B cell (primary cell): ENCODE results near the gene CTNNB1. TPM values are rescaled to one million over a fixed set of nuclear protein-coding genes. Genes with fewer than 3 reads are reported as not detected.

Source experiments
- ATAC-seq: fragments of 200-7000 bp; cut with Tn5 transposase; one replicate; pipeline ENCODE4 v1.10.0; 2021; ENCODE audit warnings: low read depth, mild to moderate bottlenecking, moderate number of reproducible peaks, moderate library complexity
- CTCF ChIA-PET: fragments of 350-600 bp; sonication (Branson Sonifier 250); formaldehyde crosslinking; loops from one replicate; lab custom pipeline; 2021; ENCODE audit warnings: antibody characterized with exemption, inconsistent platforms; lab: Charles Lee
- POLR2A ChIA-PET: fragments of 350-600 bp; sonication (Branson Sonifier 250); formaldehyde crosslinking; loops from one replicate; lab custom pipeline; 2021; ENCODE audit warnings: antibody characterized with exemption; lab: Charles Lee
- DNase-seq: peaks from one replicate; pipeline ENCODE4 v3.0.0; 2013
- H2AFZ ChIP-seq: 2 replicates; pipeline ENCODE4 v1.6.1; 2012; ENCODE audit warnings: mild to moderate bottlenecking, low read depth, low read length; ENCODE audit not compliant: insufficient read depth, poor library complexity, severe bottlenecking
- H3K27ac ChIP-seq, 2 donors: 1 replicate in 1 of 2; 2 replicates in 1 of 2; pipeline ENCODE4 v1.5.1; 2012 to 2013; ENCODE audit warnings: low read length in 2 of 2, mild to moderate bottlenecking in 2 of 2, moderate library complexity in 1 of 2
- H3K27me3 ChIP-seq, 4 experiments: fragments of 200-600 bp in 1 of 4; sonication (generic) in 1 of 4; replicated peaks in 1 of 4; 1 replicate in 2 of 4; 2 replicates in 2 of 4; pipeline versions ENCODE4 v1.6.1 to v1.7.0; 2013 to 2016; ENCODE audit warnings: low read length in 3 of 4, mild to moderate bottlenecking in 2 of 4, mixed read lengths in 1 of 4, moderate library complexity in 1 of 4; ENCODE audit not compliant: insufficient read depth in 4 of 4, control insufficient read depth in 3 of 4; ENCODE audit errors: control extremely low read depth in 1 of 4
- H3K36me3 ChIP-seq, 2 experiments: replicated peaks in 1 of 2; 1 replicate in 1 of 2; 2 replicates in 1 of 2; pipeline versions ENCODE4 v1.6.1 to v1.7.1; 2013; ENCODE audit warnings: low read length in 1 of 2; ENCODE audit not compliant: insufficient read depth in 2 of 2, control insufficient read depth in 1 of 2; ENCODE audit errors: control extremely low read depth in 1 of 2, extremely low read depth in 1 of 2
- H3K4me1 ChIP-seq, 2 donors: fragments of 200-600 bp in 1 of 2; sonication (generic) in 1 of 2; 1 replicate in 1 of 2; 2 replicates in 1 of 2; pipeline versions ENCODE4 v1.5.1 to v1.6.1; 2013 to 2017; ENCODE audit warnings: low read length in 2 of 2; ENCODE audit not compliant: control insufficient read depth in 2 of 2, insufficient read depth in 2 of 2
- H3K4me2 ChIP-seq: replicated peaks from 2 replicates; pipeline ENCODE3; 2012; ENCODE audit warnings: mild to moderate bottlenecking, low read depth, low read length; ENCODE audit not compliant: poor library complexity, severe bottlenecking
- H3K4me3 ChIP-seq, 5 experiments: fragments of 200-600 bp in 1 of 5; sonication (generic) in 1 of 5; 1 replicate in 3 of 5; 2 replicates in 2 of 5; pipeline versions ENCODE4 v1.5.1 to v1.7.0; 2011 to 2016; ENCODE audit warnings: low read length in 4 of 5, mild to moderate bottlenecking in 4 of 5, low read depth in 2 of 5, control low read depth in 1 of 5, moderate library complexity in 1 of 5; ENCODE audit not compliant: insufficient read depth in 1 of 5; ENCODE audit errors: control extremely low read depth in 1 of 5, extremely low read depth in 1 of 5
- H3K79me2 ChIP-seq: fragments of 200-600 bp; sonication (generic); one replicate; pipeline ENCODE4 v1.6.0; 2016; ENCODE audit warnings: low read length; ENCODE audit not compliant: control insufficient read depth, insufficient read depth
- H3K9ac ChIP-seq: fragments of 200-600 bp; sonication (generic); 2 replicates; pipeline ENCODE4 v1.6.1; 2017; ENCODE audit warnings: mild to moderate bottlenecking, low read length, moderate library complexity
- H3K9me3 ChIP-seq, 3 donors: one replicate each; pipeline versions ENCODE4 v1.6.1 to v1.7.1; 2013; ENCODE audit warnings: low read length in 2 of 3; ENCODE audit not compliant: control insufficient read depth in 2 of 3, insufficient read depth in 1 of 3; ENCODE audit errors: control extremely low read depth in 1 of 3
- H4K20me1 ChIP-seq: 2 replicates; pipeline ENCODE4 v1.6.0; 2012; ENCODE audit warnings: mild to moderate bottlenecking, low read length; ENCODE audit not compliant: insufficient read depth, control insufficient read depth, poor library complexity, severe bottlenecking
- H3K27ac Mint-ChIP-seq: one replicate; pipeline ENCODE4 v1.8.0; 2021; ENCODE audit warnings: mixed read lengths
- H3K27me3 Mint-ChIP-seq: one replicate; pipeline ENCODE4 v1.8.0; 2021; ENCODE audit warnings: mixed read lengths
- H3K4me1 Mint-ChIP-seq: one replicate; pipeline ENCODE4 v1.8.0; 2021; ENCODE audit warnings: mixed read lengths
- H3K4me3 Mint-ChIP-seq: one replicate; pipeline ENCODE4 v1.8.0; 2021; ENCODE audit warnings: mixed read lengths
- H3K9me3 Mint-ChIP-seq: one replicate; pipeline ENCODE4 v1.8.0; 2022; ENCODE audit warnings: mixed read lengths; ENCODE audit not compliant: insufficient read depth
- EZH2 ChIP-seq: IDR thresholded peaks from 2 replicates; pipeline ENCODE4 v1.6.1; 2012; ENCODE audit warnings: borderline replicate concordance, low read depth, mild to moderate bottlenecking, moderate library complexity, low read length; ENCODE audit not compliant: insufficient read depth, poor library complexity, severe bottlenecking
- WGBS: methylation state at CpG from one replicate; pipeline ENCODE4 v1.1.5; 2013; ENCODE audit warnings: missing lambda C conversion rate; ENCODE audit not compliant: insufficient coverage; 5-methylcytosine and 5-hydroxymethylcytosine counted together
- intact Hi-C: fragments of 100-400 bp; cut with micrococcal nuclease; formaldehyde crosslinking; loops from one replicate; pipeline ENCODE4 v1.10.0; 2022
- polyA plus RNA-seq: library from polyadenylated mRNA; depleted of rRNA; stranded (reverse); fragments of >200 nt; gene quantifications from 2 replicates; pipeline ENCODE4 v1.2.3, GENCODE V29; 2012
- total RNA-seq, 2 donors: library from RNA; stranded (reverse); fragments of 120-200 nt in 1 of 2; gene quantifications; 1 replicate in 1 of 2; 2 replicates in 1 of 2; pipeline versions ENCODE4 v1.2.3 to v1.2.4, GENCODE V29; 2013 to 2022
- TF ChIP-seq, protein P1 (sequence below): fragments of 200-600 bp; IDR thresholded peaks from one replicate; pipeline ENCODE4 v1.8.0; 2022; ENCODE audit warnings: antibody characterized with exemption, mild to moderate bottlenecking

Gene CTNNB1
- total and polyA plus RNA-seq, 2 donors (not counting 1 experiment from before 2014, with no cell fraction given), result 103 to 178 TPM

DNA sequence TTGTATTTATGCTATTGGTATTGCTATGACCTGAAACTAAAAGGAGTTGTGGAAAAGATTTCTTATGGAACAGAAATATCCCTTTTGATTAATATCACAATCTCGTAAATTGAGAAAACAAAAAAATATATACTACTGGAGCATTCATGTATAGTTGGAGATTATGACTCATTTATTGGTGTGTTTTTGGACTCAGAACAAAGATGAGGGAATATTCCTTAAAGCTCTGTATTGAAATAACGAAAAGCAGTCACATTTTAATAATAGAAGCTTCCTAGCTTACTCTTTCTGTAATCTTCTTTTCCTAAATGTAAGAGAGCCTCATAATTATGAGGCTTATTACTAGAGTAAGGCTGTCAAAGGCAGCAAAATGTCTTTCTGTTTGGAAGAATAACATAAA, 14.3 kb downstream of the CTNNB1 start:
- ChIA-PET CTCF (interaction anchor here (1.2 to 1.5 kb wide), 2 partner anchors 11 to 632 kb away, joined by 3 to 5 read pairs; no protein-coding TSS in a partner anchor), POLR2A (interaction anchor here (1.0 kb wide), 1 partner anchor 14 kb away, joined by 3 read pairs; the partner anchor contains the start of gene CTNNB1)
- Histone ChIP-seq H3K4me1 (peaks cover 43 to 66% of the 10 kb centered on the region in 2 donors), H3K9me3 (peaks cover 0 to 2% (median 0%) of the 10 kb centered on the region in 3 donors), H3K4me3 (no peak overlapping the region), H3K79me2 (peaks cover 99% of the 10 kb centered on the region), H3K36me3 (peaks cover 2% of the 10 kb centered on the region in 2 experiments), H4K20me1 (peaks cover 89% of the 10 kb centered on the region), H2AFZ (no peak overlapping the region), H3K4me2 (peak overlapping the region; percentile 9), H3K27me3 (no peaks in the 10 kb centered on the region), H3K9ac (no peak overlapping the region), H3K27ac (peak overlapping the region in 1 of 2 donors; percentile 11)
- no peaks in the 10 kb centered on the region for H3K9me3 Mint-ChIP-seq
- H3K4me1 Mint-ChIP-seq, result peaks cover 74% of the 10 kb centered on the region
- H3K4me3 Mint-ChIP-seq, result peak overlapping the region; percentile 5
- no peak for ATAC-seq
- TF ChIP-seq, protein P1, sequence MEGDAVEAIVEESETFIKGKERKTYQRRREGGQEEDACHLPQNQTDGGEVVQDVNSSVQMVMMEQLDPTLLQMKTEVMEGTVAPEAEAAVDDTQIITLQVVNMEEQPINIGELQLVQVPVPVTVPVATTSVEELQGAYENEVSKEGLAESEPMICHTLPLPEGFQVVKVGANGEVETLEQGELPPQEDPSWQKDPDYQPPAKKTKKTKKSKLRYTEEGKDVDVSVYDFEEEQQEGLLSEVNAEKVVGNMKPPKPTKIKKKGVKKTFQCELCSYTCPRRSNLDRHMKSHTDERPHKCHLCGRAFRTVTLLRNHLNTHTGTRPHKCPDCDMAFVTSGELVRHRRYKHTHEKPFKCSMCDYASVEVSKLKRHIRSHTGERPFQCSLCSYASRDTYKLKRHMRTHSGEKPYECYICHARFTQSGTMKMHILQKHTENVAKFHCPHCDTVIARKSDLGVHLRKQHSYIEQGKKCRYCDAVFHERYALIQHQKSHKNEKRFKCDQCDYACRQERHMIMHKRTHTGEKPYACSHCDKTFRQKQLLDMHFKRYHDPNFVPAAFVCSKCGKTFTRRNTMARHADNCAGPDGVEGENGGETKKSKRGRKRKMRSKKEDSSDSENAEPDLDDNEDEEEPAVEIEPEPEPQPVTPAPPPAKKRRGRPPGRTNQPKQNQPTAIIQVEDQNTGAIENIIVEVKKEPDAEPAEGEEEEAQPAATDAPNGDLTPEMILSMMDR, result no peak
- TF ChIP-seq EZH2, result no peak
- no CpG with 5 or more reads among the region's 2 CpGs for WGBS
- no peak overlapping the region for H3K27ac Mint-ChIP-seq
- intact Hi-C loops, result no loop called here
- DNase-seq, result no peak
- no peaks in the 10 kb centered on the region for H3K27me3 Mint-ChIP-seq

DNA sequence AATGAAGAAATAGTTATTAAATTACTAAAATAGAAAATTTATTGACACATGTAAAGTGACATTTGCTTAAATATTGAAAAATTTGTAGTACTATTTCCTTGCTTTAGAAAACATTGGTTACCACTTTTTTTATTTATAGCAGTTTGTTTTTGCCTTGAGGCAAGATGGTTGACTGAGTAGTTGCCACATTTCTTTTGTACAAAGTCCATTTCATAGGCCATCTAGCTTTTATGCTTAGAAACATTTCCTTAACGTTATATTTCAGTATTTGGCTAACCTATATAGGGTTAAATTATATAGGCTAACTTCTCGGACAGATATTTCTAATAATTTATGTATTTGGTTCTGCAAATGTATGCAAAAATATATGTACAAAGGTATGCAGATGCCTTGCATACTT, 17.1 kb downstream of the CTNNB1 start:
- no peaks in the 10 kb centered on the region for H3K27me3 ChIP-seq
- DNase-seq (no peak), ATAC-seq (no peak)
- H3K9me3 ChIP-seq, result no peaks in the 10 kb centered on the region
- peaks cover 38 to 67% of the 10 kb centered on the region in 2 donors for H3K4me1 ChIP-seq
- H3K4me1 Mint-ChIP-seq, result peaks cover 81% of the 10 kb centered on the region
- no peak overlapping the region for H3K4me3 ChIP-seq
- H3K4me3 Mint-ChIP-seq, result no peak overlapping the region
- POLR2A ChIA-PET, result no interaction called here
- WGBS, result no CpG with 5 or more reads among the region's 2 CpGs
- CTCF ChIA-PET, result interaction anchor here (0.8 kb wide), 1 partner anchor 13 kb away, joined by 3 read pairs; no protein-coding TSS in a partner anchor
- H3K79me2 ChIP-seq, result peaks cover 99% of the 10 kb centered on the region
- H3K27ac ChIP-seq, result no peak overlapping the region
- H3K9ac ChIP-seq, result no peak overlapping the region
- no peak overlapping the region for H2AFZ ChIP-seq
- TF ChIP-seq, protein P1, result no peak
- no peak for TF ChIP-seq EZH2
- peak overlapping the region; percentile 19 for H3K4me2 ChIP-seq
- H3K9me3 Mint-ChIP-seq, result no peaks in the 10 kb centered on the region
- intact Hi-C loops, result loop anchor here (2.0 kb wide), 1 partner anchor 16 kb away; no protein-coding TSS in a partner anchor
- peaks cover 0 to 2% of the 10 kb centered on the region in 2 experiments for H3K36me3 ChIP-seq
- H4K20me1 ChIP-seq, result peaks cover 85% of the 10 kb centered on the region
- H3K27ac Mint-ChIP-seq, result no peak overlapping the region
- H3K27me3 Mint-ChIP-seq, result no peaks in the 10 kb centered on the region
